Measurements from ENCODE around the gene MATN4. TPM values are rescaled to one million over a fixed set of nuclear protein-coding genes. Genes with fewer than 3 reads are reported as not detected.

MATN4 gene
- total and polyA plus RNA-seq, 10 donors, result 0.19 to 0.52 TPM; not detected in 8

DNA sequence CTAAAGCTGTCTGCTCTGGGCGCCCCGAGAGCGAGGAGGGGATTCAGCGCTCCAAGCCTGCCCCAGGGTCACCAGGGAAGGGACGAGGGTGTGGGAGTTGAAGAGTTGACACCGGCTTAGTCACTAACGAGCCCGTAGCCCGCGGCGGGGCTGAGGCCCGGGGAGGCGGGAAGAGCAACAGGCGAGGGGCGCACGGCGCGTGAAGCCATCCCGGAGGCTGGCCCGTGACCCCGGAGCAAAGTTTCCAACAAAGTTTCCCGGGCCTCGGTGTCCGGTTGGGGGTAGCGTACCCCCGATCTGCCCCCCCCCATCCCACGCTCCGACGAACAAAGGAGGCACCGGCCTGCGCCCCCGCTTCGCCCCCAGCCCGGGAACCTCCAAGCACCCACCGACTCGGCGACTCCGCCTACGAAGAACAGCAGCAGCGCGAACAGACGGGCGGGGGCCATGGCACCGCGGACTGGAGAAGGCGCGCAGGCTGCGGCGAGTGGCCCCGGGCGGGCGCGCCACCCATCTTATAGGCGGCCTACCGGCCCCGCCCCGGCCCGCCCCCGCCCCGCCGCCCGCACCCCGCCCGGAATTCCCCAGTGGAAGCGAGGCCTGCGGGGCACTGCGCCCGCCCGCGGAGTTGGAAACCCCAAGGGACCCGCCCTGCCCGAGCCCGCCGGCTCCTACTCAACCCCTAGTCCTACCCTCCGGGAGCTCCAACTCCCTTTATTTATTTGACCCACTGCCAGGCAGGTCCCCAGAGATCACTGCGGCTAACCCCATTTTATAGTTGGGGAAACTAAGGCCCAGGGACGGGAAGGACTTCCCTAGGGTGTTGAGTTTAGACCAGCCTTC is 40.1 kb upstream of the MATN4 start, which contains the start of gene SDC4:
TSS of gene SDC4 (minus strand) at position 489 of the 843 bp plus-strand sequence. CDS start at position 449, 40 bp downstream.
- H3K36me3 ChIP-seq, result no peaks in the 10 kb centered on the region
- peak; percentile 83 for DNase-seq
- peak; percentile 89 to 95 (median 93) for TF ChIP-seq POLR2AphosphoS5 (IDR thresholded peaks at IDR 0.05)
- TF ChIP-seq, protein P1, sequence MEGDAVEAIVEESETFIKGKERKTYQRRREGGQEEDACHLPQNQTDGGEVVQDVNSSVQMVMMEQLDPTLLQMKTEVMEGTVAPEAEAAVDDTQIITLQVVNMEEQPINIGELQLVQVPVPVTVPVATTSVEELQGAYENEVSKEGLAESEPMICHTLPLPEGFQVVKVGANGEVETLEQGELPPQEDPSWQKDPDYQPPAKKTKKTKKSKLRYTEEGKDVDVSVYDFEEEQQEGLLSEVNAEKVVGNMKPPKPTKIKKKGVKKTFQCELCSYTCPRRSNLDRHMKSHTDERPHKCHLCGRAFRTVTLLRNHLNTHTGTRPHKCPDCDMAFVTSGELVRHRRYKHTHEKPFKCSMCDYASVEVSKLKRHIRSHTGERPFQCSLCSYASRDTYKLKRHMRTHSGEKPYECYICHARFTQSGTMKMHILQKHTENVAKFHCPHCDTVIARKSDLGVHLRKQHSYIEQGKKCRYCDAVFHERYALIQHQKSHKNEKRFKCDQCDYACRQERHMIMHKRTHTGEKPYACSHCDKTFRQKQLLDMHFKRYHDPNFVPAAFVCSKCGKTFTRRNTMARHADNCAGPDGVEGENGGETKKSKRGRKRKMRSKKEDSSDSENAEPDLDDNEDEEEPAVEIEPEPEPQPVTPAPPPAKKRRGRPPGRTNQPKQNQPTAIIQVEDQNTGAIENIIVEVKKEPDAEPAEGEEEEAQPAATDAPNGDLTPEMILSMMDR (IDR thresholded peaks at IDR 0.05 in 8 of 11, conservative IDR thresholded peaks at IDR 0.05 in 3 of 11), result no peak
- peak in 1 of 3 donors; percentile 51 for TF ChIP-seq POLR2A (IDR thresholded peaks at IDR 0.05)
- peaks cover 0 to 25% (median 2%) of the 10 kb centered on the region in 7 donors for H3K27me3 ChIP-seq (replicated peaks in 1 of 7)
- H3K27ac ChIP-seq, result peak within 1 kb of the TSS; percentile 42 to 86 (median 76)
- peak within 1 kb of the TSS; percentile 29 to 82 (median 42) for H3K4me3 ChIP-seq
- 2 to 13% (median 4%) methylated on average over 10 to 77 of the region's 77 CpGs for WGBS, 5 donors
- intact Hi-C loops (cut with DNase I; ENCODE audit: low total_unique reads), result no loop called here
- H3K9me3 ChIP-seq, result no peaks in the 10 kb centered on the region
- H3K4me1 ChIP-seq, result peaks cover 0 to 57% (median 32%) of the 10 kb centered on the region in 6 donors

DNA sequence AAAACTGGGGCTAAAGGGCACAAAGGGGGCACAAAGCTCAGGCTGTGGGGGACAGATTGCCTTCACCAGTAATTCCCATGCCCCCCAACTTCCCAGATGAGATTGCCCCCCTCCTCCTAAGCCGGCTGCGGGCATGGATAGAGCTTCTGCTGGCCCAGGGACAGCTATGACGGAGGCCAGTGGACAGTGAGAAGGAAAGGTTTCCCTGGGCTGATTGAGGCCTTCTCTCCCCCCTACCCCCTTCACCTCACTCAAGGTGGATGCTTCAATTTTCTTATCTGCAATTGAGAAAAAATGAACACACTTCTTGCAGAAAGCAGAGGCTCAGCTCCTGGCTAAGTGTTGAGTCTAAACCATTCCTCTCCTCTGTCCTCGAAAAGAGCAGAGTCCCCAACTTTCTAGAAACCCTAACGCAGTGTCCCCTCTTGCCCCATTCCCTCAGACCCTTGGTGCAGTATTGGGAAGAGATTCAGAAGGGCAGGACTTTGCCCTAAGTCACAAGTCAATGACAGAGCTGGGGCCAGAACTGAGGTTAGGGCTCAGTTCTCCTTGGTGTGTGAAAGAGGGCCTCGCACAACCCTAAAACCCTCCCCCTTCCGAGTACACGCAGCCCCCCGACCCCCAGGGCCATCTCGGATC is 39.3 kb upstream of the MATN4 start:
- Histone ChIP-seq H3K27me3 (replicated peaks in 1 of 7) (peaks cover 0 to 25% (median 2%) of the 10 kb centered on the region in 7 donors), H3K9me3 (no peaks in the 10 kb centered on the region), H3K27ac (peak overlapping the region; percentile 42 to 86 (median 76)), H3K4me1 (peaks cover 0 to 65% (median 32%) of the 10 kb centered on the region in 6 donors), H3K4me3 (peak overlapping the region; percentile 29 to 82 (median 42)), H3K36me3 (no peaks in the 10 kb centered on the region)
- intact Hi-C loops (cut with DNase I; ENCODE audit: low total_unique reads), result no loop called here
- WGBS, 5 donors, result 39 to 76% (median 42%) methylated on average over 5 to 10 of the region's 10 CpGs
- TF ChIP-seq, protein P1 (IDR thresholded peaks at IDR 0.05 in 8 of 11, conservative IDR thresholded peaks at IDR 0.05 in 3 of 11), result no peak
- TF ChIP-seq POLR2AphosphoS5 (IDR thresholded peaks at IDR 0.05), result no peak
- no peak for TF ChIP-seq POLR2A (IDR thresholded peaks at IDR 0.05)
- no peak for DNase-seq

DNA sequence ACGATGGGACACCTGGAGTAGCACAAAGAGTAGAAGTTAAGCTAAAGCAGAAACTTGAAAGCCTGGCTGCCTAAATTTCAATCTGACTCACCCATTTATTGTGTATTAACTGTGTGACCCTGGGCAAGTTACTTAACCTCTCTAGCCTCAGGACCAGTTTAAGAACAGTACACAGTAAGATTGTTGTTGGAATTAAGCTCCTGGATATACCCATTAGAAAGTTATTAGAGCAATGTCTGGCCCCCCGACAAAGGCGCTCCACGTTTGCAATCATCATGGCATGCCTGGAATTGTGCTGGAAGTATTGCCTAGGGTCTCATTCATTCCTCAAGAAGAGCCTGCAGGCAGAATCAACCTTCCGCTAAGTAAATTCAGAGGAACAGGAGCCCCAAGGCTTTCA is 38.8 kb upstream of the MATN4 start:
- Histone ChIP-seq H3K4me1 (peaks cover 0 to 70% (median 32%) of the 10 kb centered on the region in 6 donors), H3K27me3 (replicated peaks in 1 of 7) (peaks cover 0 to 25% (median 2%) of the 10 kb centered on the region in 7 donors), H3K36me3 (no peaks in the 10 kb centered on the region), H3K4me3 (peak overlapping the region; percentile 29 to 82 (median 42)), H3K27ac (peak overlapping the region in 5 of 8 donors; percentile 15 to 86 (median 81)), H3K9me3 (no peaks in the 10 kb centered on the region)
- TF ChIP-seq, protein P1 (IDR thresholded peaks at IDR 0.05 in 8 of 11, conservative IDR thresholded peaks at IDR 0.05 in 3 of 11), result no peak
- TF ChIP-seq POLR2A (IDR thresholded peaks at IDR 0.05) (no peak), POLR2AphosphoS5 (IDR thresholded peaks at IDR 0.05) (no peak)
- intact Hi-C loops (cut with DNase I; ENCODE audit: low total_unique reads), result no loop called here
- 76 to 95% (median 83%) methylated on average over 5 of the region's 5 CpGs for WGBS, 5 donors
- no peak for DNase-seq

Data from spleen (tissue), 11 donors.